HL-60/S4 (cell line): ENCODE results near the gene CLDND1.

ENCODE experiments used
- in situ Hi-C: fragments of 300-500 bp; cut with MboI; formaldehyde crosslinking; loops from 2 replicates; pipeline ENCODE4 v1.14.3; 2022; ENCODE audit warnings: low sequenced_read_pairs

The CLDND1 gene

DNA sequence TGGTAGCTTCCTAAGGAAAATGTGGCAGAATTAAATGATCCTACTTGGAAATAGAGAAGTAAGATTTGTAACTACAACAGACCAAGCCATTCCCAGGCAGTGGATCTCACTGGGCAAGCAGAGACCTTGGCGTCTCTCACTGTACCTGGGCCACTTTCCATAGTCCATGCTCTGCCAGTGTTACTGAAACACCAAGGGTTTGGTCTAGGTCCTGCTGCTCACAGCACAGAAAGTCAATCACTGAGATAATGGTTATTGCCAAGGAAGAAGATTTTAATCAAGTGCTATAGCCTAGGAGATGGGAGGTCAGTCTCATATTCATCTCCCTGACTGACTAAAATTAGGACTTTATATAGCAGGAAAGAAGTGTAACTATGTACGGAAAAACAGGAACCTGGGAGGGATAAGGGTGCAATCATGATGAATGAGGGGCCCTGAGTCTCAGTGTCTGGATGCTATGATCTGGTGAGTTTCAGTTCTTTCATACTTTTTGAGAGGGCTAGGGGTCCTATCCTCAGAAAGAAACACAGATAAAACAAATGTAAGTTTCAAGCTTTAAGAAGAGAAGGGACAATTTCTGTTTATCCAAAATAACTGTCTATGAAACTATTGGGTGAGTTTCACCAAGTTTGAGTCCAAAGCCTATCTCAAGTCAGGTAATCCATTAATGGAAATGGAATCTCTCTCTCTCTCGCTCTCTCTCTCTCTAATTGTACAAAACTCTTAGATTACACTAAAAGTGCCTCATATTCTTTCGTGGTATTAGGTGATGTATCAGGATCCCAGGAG lies 29.7 kb upstream of the CLDND1 start:
- in situ Hi-C loops: no loop called here

DNA sequence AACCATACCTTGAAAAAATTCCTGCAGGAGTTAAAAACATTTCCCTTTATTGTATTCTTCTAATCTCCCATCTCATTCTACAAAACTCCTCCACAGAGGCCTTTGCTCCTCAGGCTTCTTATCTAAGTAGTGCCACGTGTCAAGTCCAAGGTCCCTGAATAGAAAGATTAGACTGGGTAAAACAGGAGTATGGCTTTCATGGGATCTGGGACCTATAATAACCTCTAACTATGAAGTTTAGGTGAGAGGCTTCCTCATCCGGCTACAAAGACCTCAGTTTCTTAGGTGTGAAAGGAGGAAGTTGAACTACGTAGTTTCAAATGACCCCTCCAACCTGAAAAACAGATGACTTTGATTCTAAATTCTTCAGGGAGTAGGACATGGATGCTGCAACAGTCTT lies 29.1 kb upstream of the CLDND1 start:
- in situ Hi-C loops: no loop called here

DNA sequence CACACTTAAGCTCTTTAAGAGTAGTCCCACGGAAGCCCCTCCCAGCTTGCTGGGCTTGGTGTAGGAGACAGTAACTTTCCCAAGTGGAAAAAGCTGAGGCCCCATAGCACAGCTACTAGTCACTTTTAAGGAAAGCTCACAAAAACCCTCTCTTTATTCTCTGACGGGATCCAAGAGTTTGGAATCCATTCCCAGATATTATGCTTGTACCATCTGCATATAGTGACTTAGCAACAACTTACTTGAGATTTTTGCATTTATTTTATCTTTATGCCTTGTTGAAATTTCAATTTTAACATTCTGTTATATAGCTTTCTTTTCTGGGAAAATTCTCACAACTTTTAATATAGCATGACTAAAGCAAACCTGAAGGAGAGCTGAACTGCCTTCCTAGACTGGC lies 28.5 kb upstream of the CLDND1 start:
- in situ Hi-C loops: no loop called here

DNA sequence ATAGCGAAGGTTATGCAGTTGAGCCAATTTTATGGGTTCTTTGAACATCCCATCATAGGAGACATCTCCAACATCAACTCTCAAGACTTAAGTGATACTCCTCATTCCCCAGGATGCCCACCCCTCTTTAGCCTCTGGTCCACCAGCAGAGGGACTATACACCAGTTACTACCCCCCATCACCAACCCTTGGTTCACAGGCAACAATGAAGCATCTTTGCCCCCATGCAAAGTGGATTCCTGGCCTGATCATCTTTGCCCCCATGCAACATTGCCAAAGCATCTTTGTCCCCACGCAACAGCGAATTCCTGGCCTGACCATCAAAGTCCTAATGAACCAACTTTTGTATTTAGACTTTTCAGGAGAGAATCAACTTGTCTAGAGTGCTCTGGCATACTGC lies 28.1 kb upstream of the CLDND1 start:
- in situ Hi-C loops: no loop called here

DNA sequence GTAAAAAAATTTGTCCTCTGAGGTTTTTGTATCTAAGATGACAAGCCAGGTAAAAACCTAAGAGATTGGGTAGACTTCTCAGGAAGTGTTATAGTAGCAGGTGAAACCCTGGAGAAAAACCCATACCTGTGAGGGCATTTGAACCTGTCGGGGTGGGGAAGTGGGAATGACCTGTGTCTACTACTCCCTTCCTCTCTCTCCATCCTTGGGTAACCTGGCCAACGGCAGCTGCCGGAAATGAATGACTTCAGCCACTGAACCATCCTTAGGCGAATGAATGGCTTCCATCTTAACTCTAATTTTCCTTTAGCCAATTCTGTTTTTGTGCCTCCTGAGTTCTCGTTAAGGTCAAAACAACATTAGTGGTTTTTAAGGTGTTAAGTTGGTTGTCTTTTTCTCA lies 25.8 kb upstream of the CLDND1 start:
- in situ Hi-C loops: no loop called here

DNA sequence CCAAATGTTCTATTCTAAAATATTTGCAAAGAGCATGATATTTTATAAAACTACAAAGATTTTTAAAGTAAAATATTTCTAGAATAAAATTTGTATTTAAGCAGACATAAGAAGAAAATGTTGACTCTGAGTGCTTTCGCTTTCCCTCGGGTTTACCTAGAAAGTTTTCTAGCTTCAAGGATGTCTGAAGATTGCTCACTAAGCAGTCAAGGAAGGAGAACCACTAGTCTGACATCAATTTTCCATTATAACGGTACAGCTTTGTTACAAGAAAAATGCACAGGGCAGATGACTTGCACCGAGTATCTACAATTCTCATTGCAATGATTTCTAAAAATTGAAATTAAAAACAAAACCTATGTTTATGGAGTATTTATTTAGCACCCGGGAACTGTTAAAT lies 23.2 kb upstream of the CLDND1 start:
- in situ Hi-C loops: no loop called here

DNA sequence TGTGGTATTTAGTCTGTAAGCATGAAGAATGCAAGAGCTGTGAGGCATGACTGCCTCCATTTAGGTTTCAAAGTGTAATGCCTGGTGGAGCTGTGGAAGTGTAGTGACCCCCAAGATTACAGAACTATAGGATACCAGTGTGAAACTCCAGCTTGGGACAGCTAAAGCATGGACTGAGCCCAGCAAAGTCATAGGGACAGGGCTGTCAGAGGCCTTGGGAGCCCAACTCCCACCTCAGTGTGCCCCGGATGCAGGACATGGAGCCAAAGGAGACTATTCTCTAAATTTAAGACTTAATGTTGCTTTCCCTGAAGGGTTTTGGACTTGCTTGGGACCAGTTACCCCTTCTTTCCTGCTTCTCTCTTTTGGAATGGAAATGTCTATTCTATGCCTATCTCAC lies 19.9 kb upstream of the CLDND1 start:
- in situ Hi-C loops: no loop called here

DNA sequence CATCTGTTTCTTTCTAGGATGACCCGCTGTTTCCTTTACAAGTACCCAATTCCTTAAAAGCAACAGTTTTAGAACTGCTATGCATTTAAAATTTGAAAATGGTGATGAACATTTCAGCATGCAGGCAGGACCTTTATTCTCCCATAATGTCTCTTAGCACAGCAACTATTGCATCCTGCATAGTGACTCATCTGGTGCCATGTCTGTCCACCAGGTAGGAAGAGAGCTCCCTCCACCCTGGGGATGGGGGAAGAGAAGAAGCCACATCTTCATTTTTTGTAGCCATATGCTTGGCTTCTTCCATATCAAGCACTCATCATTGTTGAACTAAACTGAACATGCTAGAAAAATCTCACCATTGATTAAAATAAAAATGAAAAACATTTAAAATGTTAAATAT lies 19.0 kb upstream of the CLDND1 start:
- in situ Hi-C loops: no loop called here

DNA sequence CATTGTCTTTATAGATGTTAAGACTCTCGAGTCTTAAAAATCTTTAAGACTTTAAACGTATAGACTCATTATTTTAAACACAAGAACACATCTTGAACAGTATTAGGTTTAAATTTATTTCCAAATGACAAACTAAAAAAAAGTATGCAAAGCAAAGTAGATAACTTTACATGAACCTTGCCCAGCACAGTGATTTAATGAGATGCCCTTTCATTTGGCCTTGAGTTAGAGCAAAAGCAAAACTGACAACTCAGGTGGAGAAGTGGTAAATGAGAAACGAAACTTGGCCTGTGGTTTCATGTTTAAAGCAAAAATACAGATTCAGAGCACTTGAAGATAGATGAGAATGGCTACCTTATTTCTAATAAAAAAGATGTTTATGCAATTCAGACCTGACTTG lies 17.6 kb upstream of the CLDND1 start:
- in situ Hi-C loops: no loop called here

DNA sequence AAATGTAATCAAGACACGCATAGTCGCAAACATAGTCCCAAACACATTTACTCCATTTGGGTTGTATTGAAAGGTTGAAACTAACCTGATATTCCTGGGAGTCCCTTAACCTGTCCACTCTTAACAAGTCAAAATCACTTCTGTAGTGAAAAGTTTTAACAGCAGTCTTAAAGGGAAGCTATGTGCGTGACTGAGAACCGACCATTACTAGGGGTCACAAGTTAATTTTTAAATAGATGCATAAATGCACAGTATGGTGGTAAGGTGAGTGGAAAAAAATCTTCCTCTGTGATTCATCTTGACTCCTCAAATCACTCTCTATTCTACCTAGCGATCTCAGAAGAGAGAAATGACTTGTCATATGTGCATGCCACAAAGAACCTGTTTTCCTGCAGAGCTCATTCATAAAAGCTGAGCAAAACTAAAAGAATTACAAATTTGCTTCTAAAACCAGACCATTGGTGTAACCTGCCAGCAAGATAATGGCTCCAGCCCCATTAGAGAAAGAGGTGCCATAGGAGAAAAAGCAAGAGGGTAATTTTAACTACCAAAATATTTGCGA lies 13.8 kb upstream of the CLDND1 start:
- in situ Hi-C loops: no loop called here

DNA sequence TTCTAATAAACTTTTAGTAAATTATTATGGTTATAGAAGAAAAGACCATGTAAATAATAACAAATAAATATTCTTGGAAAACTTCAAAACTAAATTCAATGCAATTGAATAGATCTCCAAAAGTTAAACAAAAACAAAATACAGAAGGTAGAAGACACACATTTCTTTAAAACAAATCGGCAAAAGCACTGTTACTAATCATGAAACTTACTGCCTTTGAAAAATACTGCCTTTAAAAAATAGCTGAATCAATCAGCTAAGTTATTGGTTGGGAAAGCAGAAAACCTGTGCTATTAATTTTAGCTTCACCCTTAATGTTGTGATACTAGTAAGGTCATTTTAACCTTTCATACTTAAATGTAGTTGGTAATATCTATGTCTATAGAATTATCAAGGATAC lies 12.0 kb upstream of the CLDND1 start:
- in situ Hi-C loops: no loop called here

DNA sequence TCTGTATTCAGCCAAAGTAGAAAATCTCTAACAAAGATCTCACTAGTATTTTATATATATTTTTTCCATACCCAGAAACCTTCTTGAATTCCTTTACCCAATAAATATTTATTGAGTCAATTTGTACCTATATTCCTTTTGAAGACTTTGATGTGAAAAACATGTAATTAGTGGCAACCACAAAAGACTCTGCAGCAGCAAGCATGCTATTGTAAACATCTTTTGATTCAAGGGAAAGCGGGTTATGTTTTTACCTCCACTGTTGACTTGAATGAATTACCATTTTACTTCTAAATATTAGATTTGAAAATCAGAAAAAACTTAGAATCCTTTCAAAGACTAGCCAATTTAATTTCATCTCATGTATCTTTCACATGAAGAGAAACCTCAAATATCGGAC lies 11.5 kb upstream of the CLDND1 start:
- in situ Hi-C loops: no loop called here

DNA sequence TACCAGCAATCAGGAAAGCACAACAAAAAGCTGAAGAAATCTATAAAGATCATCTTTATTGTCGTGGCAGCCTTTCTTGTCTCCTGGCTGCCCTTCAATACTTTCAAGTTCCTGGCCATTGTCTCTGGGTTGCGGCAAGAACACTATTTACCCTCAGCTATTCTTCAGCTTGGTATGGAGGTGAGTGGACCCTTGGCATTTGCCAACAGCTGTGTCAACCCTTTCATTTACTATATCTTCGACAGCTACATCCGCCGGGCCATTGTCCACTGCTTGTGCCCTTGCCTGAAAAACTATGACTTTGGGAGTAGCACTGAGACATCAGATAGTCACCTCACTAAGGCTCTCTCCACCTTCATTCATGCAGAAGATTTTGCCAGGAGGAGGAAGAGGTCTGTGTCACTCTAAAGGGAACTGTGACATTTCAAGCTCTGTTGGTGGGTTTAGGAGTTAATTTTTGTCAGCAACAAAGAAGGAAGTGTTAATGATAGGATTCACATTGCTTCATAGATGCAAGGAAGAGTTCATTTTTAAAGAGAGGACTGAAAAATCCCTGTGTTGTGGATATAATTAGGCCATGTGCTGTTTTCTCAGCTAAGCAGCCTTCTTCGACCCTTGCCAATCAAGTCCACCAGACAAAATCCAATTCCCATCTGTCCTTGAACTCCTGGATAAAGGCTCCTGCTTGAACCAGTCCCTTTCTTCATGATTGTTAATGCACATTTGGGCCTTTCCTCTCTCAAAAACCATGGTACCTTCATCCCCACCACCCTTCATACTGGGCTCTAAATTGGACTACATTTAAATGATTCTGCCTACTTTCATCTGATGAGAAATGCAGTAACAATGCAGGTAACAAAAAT lies 10.2 kb upstream of the CLDND1 start:
- in situ Hi-C loops: no loop called here

DNA sequence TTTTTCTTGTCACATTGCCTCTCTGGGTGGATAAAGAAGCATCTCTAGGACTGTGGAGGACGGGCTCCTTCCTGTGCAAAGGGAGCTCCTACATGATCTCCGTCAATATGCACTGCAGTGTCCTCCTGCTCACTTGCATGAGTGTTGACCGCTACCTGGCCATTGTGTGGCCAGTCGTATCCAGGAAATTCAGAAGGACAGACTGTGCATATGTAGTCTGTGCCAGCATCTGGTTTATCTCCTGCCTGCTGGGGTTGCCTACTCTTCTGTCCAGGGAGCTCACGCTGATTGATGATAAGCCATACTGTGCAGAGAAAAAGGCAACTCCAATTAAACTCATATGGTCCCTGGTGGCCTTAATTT lies 9.6 kb upstream of the CLDND1 start:
- in situ Hi-C loops: no loop called here

DNA sequence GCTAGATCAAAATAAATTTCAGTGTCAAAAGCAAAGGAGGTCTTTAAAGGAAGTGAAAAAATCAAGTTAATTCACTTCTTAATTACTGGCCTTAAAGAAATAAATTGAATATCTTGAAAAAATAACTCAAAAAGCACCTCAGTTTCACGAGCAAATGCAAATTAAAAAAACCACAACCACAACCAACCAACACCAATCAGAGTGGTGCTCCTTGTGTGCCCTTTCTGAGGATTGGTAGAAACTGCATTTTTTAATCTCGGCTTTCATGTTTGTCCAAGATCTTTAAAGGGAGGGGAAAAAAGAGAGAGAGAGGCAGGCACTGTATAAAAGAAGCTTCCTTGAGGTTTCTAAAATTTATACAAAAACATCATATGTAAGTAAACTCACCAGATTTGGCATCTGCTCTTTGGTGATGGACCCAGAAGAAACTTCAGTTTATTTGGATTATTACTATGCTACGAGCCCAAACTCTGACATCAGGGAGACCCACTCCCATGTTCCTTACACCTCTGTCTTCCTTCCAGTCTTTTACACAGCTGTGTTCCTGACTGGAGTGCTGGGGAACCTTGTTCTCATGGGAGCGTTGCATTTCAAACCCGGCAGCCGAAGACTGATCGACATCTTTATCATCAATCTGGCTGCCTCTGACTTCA lies 9.0 kb upstream of the CLDND1 start, which contains the start of gene GPR15:
GPR15 (plus strand) TSS at position 357 of the 653 bp plus-strand sequence; CDS start at position 413, 56 bp downstream.
- in situ Hi-C loops: no loop called here

DNA sequence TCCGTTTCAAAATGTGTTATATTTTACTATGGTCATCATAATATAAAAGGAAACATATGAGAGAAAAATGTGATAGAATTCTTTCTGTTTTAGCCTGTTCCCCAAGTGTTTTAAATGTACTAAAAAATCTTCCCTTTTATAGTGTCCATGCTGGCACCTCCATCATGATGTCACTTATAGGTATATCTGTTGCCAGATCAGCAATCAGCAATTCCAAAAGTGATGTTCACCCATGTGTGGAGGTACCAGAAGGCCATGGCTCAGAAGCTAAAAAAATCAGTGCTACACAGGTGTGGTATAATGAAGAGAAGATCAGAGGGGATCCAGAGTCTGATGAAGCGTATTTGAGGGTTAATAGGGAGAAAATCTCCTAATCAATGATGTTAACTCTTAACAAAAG lies 8.0 kb upstream of the CLDND1 start:
- in situ Hi-C loops: no loop called here

DNA sequence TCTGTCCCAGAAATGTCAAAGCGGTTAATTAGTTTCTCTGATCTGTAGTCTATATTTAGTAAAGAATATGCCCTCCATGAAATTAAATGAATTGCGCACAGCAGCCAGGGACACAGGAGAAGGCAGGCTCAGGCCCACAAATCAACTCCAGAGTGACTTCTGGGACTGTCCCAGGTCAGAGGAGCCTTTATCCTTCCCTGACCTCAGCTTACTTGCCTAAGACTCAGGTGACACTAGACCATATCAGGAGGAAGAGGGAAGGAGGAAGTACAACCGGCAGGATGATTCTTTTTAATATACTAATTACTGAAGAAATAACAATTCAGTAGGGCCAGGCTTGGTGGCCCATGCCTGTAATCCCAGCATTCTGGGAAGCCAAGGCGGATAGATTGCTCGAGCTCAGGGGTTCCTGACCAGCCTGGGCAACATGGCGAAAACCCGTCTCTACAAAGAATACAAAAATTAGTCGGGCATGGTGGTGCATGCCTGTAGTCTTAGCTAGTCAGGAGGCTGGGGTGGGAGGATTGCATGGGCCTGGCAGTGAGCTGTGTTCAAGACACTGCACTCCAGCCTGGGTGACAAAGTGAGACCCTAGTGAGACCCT lies 7.3 kb upstream of the CLDND1 start:
- in situ Hi-C loops: no loop called here

DNA sequence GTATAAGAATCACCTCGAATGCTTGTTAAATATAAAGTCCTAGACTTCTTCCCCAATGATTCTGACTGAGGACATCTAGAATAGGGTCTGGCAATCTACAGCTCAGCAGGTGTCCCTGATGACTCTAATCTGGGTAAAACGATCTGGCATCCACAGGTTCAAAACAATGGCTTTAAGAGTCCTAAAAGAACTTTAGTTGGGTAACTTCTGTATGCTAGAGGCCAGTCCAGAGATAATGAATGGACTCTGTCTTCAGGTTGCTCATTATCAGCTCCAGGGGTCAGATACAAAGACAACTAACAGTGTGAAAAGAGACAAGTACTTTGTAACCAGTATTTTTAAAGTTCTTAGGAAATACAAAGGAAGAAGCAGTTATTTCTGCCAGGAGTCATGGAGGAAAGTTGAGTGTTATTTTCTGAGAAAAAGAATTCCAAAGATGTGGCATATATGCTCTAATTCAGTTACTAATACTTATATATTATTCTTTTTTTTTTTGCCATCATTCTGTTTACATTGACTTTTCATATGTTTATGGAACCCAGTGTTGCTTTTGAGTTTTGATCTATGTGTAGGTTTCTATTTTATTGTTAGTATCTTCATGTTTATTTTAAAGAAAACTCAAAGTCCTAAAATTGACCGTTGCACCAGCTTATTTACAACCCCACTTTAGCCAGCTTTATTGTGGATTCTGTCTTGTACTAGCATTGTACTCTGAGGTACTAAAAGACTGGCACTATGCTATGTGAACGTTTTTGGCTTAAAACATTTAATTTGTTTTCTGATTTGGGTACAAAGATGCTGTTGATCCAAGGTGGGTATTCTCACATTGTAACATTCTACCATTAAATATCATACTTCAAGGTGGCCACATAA lies 6.0 kb upstream of the CLDND1 start:
- in situ Hi-C loops: no loop called here

DNA sequence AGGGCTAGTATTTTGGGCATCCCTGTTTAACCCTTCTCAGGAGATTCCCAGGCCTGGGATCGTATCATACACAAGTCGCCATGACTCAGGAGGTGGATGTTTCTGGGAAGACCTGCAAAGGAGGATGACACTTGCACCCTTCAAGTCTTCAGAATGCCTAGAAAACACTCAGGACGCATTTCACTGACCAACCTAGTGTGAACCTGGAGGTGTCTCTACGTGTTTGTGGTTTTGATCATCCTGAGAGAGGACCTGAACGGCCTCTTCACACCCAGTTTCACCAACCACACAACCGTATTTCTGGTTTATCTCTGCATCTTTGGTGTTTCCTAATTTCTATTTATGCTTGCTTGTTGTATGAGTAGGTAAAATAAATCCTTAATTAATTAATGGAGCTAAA lies 2.8 kb upstream of the CLDND1 start:
- in situ Hi-C loops: no loop called here

DNA sequence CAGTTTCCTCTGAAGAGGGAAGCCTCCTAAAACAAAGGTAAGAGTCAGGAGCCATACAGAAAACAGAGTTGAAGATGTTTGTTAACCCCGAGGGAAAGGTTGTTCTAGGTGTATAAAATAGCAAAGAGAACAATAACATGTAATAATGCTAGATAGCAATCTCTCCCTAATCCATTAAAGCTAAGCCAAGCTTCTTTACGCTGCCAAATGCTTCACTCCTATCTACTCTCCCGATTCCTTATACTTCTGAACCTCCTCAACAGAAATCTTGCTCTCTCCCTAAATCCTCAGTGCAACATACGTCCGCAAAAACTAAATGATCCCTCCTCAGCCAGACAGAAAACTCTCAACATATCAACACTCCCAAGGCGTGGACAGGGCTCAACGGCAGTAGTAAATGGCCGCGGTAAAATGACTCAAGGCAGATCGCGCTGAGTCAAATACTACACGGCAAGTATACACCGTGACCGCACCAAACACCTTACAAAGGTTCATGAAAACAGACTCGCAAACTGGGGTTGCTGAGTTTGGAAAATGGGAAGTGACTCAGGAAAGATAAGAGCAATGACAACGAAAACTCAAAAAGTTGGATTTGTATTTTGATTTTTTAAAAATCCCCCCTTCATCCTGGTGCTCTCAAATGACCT lies 682 bp downstream of the CLDND1 start:
- in situ Hi-C loops: no loop called here
